ENCODE results near the gene RPS6KL1. TPM values are rescaled to one million over a fixed set of nuclear protein-coding genes. Genes with fewer than 3 reads are reported as not detected.

Gene RPS6KL1
- total RNA-seq, 1 donor from 2014 or later: 20.5 TPM

- TF ChIP-seq CTCF (IDR thresholded peaks at IDR 0.05; ENCODE audit: borderline replicate concordance): no peak
- Histone ChIP-seq H3K9me3 (replicated peaks) (no peaks in the 10 kb centered on the region), H3K36me3 (no peaks in the 10 kb centered on the region), H3K27ac (replicated peaks) (no peak overlapping the region), H3K27me3 (ENCODE audit: low read depth) (no peaks in the 10 kb centered on the region), H3K4me1 (no peaks in the 10 kb centered on the region), H3K4me3 (no peak overlapping the region)
- DNase-seq: no peak
- intact Hi-C loops (cut with micrococcal nuclease): loop anchor here (5.0 kb wide), 1 partner anchor 39 kb away; no protein-coding TSS in a partner anchor
Measured at GRCh38 chr14:74868739-74869138, 54.3 kb downstream of the RPS6KL1 start.

- TF ChIP-seq CTCF (IDR thresholded peaks at IDR 0.05; ENCODE audit: borderline replicate concordance): no peak
- intact Hi-C loops (cut with micrococcal nuclease): loop anchor here (5.0 kb wide), 1 partner anchor 40 kb away; no protein-coding TSS in a partner anchor
Measured at GRCh38 chr14:74867673-74868072, 55.4 kb downstream of the RPS6KL1 start.

GRCh38 chr14:74866708-74867389 lies 56.2 kb downstream of the RPS6KL1 start:
- no peak for TF ChIP-seq CTCF (IDR thresholded peaks at IDR 0.05; ENCODE audit: borderline replicate concordance)
- DNase-seq: no peak
- H3K4me3 ChIP-seq: no peak overlapping the region
- no peaks in the 10 kb centered on the region for H3K4me1 ChIP-seq
- no peak overlapping the region for H3K27ac ChIP-seq (replicated peaks)
- H3K27me3 ChIP-seq (ENCODE audit: low read depth): no peaks in the 10 kb centered on the region
- H3K36me3 ChIP-seq: no peaks in the 10 kb centered on the region
- no peaks in the 10 kb centered on the region for H3K9me3 ChIP-seq (replicated peaks)
- intact Hi-C loops (cut with micrococcal nuclease): loop anchor here (5.0 kb wide), 1 partner anchor 40 kb away; no protein-coding TSS in a partner anchor

More at GRCh38 chr14:74867673-74868072, 55.4 kb downstream of the RPS6KL1 start:
- Histone ChIP-seq H3K4me3 (no peak overlapping the region), H3K36me3 (no peaks in the 10 kb centered on the region), H3K27ac (replicated peaks) (no peak overlapping the region), H3K4me1 (no peaks in the 10 kb centered on the region), H3K27me3 (ENCODE audit: low read depth) (no peaks in the 10 kb centered on the region), H3K9me3 (replicated peaks) (no peaks in the 10 kb centered on the region)
- DNase-seq: no peak

- intact Hi-C loops (cut with micrococcal nuclease): loop anchor here (5.0 kb wide), 1 partner anchor 42 kb away; no protein-coding TSS in a partner anchor
- no peaks in the 10 kb centered on the region for H3K9me3 ChIP-seq (replicated peaks)
- no peak for TF ChIP-seq CTCF (IDR thresholded peaks at IDR 0.05; ENCODE audit: borderline replicate concordance)
Measured at GRCh38 chr14:74865156-74865555, 57.9 kb downstream of the RPS6KL1 start.

GRCh38 chr14:74864198-74864597 lies 58.9 kb downstream of the RPS6KL1 start:
- Histone ChIP-seq H3K4me1 (peaks cover 11% of the 10 kb centered on the region), H3K4me3 (no peak overlapping the region), H3K9me3 (replicated peaks) (no peaks in the 10 kb centered on the region), H3K36me3 (no peaks in the 10 kb centered on the region), H3K27me3 (ENCODE audit: low read depth) (no peaks in the 10 kb centered on the region), H3K27ac (replicated peaks) (no peak overlapping the region)
- intact Hi-C loops (cut with micrococcal nuclease): no loop called here
- no peak for TF ChIP-seq CTCF (IDR thresholded peaks at IDR 0.05; ENCODE audit: borderline replicate concordance)
- no peak for DNase-seq

More at GRCh38 chr14:74865156-74865555, 57.9 kb downstream of the RPS6KL1 start:
- Histone ChIP-seq H3K4me1 (peaks cover 11% of the 10 kb centered on the region), H3K4me3 (no peak overlapping the region), H3K27me3 (ENCODE audit: low read depth) (no peaks in the 10 kb centered on the region), H3K36me3 (no peaks in the 10 kb centered on the region), H3K27ac (replicated peaks) (no peak overlapping the region)
- DNase-seq: no peak

Data from left ventricle myocardium inferior (tissue), 1 donor.